Keratinocyte (primary cell): ENCODE measurements around the gene KMO.

Source experiments
- CTCF ChIP-seq, 3 experiments: IDR thresholded peaks in 1 of 3; conservative IDR thresholded peaks in 1 of 3; optimal IDR thresholded peaks in 1 of 3; 2 replicates in 2 of 3; 3 replicates in 1 of 3; pipeline versions ENCODE3 to v1.5.1; 2011; ENCODE audit warnings: low read length in 3 of 3, mild to moderate bottlenecking in 3 of 3, moderate library complexity in 2 of 3, control low read depth in 1 of 3, inconsistent platforms in 1 of 3; ENCODE audit not compliant: insufficient read depth in 2 of 3; ENCODE audit errors: extremely low read depth in 1 of 3
- EZH2 ChIP-seq: IDR thresholded peaks from one replicate; pipeline ENCODE4 v1.6.1; 2012; ENCODE audit warnings: inconsistent platforms, mild to moderate bottlenecking, low read length, moderate library complexity

DNA sequence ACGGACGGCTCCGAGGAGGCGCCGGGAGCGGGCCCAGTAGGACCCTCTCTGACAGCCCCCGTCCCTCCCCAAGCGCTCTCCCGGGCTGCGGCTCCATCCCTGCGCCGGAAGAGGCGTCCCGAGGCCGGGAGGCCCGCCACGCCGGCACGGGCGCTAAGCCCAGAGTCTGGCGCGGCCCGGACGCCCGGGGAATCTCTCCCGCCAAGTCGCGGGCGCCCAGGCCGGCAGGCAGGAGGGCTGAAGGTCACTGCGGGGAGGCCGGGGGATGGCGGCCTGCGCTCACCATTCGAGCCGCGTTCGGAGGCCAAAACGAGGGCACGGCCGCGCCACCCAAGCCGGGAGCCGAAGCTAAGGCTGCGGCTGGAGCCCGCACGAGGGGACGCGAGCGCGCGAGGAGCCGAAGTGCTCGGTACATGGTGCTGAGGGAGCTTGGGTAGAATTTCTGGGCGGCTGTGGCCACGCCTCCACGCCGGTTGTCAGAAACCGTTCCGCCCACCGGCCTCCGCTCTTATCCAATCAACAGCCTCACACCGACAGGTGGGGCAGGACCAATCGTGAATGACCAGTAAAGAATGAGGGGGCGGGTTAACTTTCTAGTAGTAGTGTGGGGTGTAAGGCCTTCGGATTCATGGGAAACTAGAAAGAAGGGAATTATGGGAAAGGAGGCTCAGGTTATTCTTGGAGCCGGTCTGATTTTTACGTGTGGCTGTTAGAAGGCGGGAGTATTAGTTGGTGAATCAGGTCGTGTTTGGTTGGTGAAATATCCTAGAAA, 12.7 kb upstream of the KMO start, which contains the start of gene FH:
- TF ChIP-seq CTCF (optimal IDR thresholded peaks at IDR 0.05 in 1 of 3, IDR thresholded peaks at IDR 0.05 in 1 of 3, conservative IDR thresholded peaks at IDR 0.05 in 1 of 3; ENCODE audit: extremely low read depth in 1 of 3, insufficient read depth in 2 of 3, low read length in 3 of 3) (no peak), EZH2 (no peak)
